CD14-positive monocyte (primary cell): ENCODE data around the gene CCDC195. TPM values are rescaled to one million over a fixed set of nuclear protein-coding genes. Genes with fewer than 3 reads are reported as not detected.

Experiments
- DNase-seq, 3 donors: peaks; one replicate each; pipeline ENCODE4 v3.0.0-alpha.2; 2011 to 2022
- H2AFZ ChIP-seq: 2 replicates; pipeline ENCODE4 v1.6.0; 2012; ENCODE audit warnings: mild to moderate bottlenecking, low read depth, low read length, inconsistent platforms; ENCODE audit not compliant: insufficient read depth, poor library complexity, severe bottlenecking
- H3K27ac ChIP-seq, 2 donors: 1 replicate in 1 of 2; 2 replicates in 1 of 2; pipeline ENCODE4 v1.5.1; 2012 to 2013; ENCODE audit warnings: low read length in 2 of 2, control low read depth in 1 of 2, inconsistent platforms in 1 of 2, low read depth in 1 of 2, mild to moderate bottlenecking in 1 of 2
- H3K27me3 ChIP-seq, 2 donors: one replicate each; pipeline versions ENCODE4 v1.6.0 to v1.6.1; 2011 to 2013; ENCODE audit warnings: low read length in 2 of 2; ENCODE audit not compliant: control insufficient read depth in 2 of 2, insufficient read depth in 2 of 2
- H3K36me3 ChIP-seq, 2 donors: replicated peaks in 1 of 2; 1 replicate in 1 of 2; 2 replicates in 1 of 2; pipeline versions ENCODE4 v1.5.1 to v1.6.1; 2012 to 2013; ENCODE audit warnings: low read length in 2 of 2, control low read depth in 1 of 2, inconsistent platforms in 1 of 2, mild to moderate bottlenecking in 1 of 2; ENCODE audit not compliant: insufficient read depth in 2 of 2, control insufficient read depth in 1 of 2
- H3K4me1 ChIP-seq, 2 donors: 1 replicate in 1 of 2; 2 replicates in 1 of 2; pipeline versions ENCODE4 v1.5.1 to v1.6.1; 2012 to 2013; ENCODE audit warnings: low read length in 2 of 2, control low read depth in 1 of 2, inconsistent platforms in 1 of 2, mild to moderate bottlenecking in 1 of 2, moderate library complexity in 1 of 2; ENCODE audit not compliant: insufficient read depth in 2 of 2, control insufficient read depth in 1 of 2
- H3K4me2 ChIP-seq: replicated peaks from 2 replicates; pipeline ENCODE3; 2012; ENCODE audit warnings: low read length, moderate library complexity, mild to moderate bottlenecking; ENCODE audit not compliant: poor library complexity, severe bottlenecking; ENCODE audit errors: extremely low read depth
- H3K4me3 ChIP-seq, 3 experiments: fragments of 200-600 bp in 1 of 3; sonication (generic) in 1 of 3; replicated peaks in 1 of 3; 1 replicate in 2 of 3; 2 replicates in 1 of 3; pipeline ENCODE4 v1.5.1; 2011 to 2013; ENCODE audit warnings: low read length in 3 of 3, mild to moderate bottlenecking in 3 of 3, control low read depth in 2 of 3, low read depth in 2 of 3, inconsistent platforms in 1 of 3, moderate library complexity in 1 of 3
- H3K79me2 ChIP-seq: 2 replicates; pipeline ENCODE4 v1.6.0; 2012; ENCODE audit warnings: mild to moderate bottlenecking, control low read depth, inconsistent platforms, low read length, moderate library complexity; ENCODE audit not compliant: insufficient read depth
- H3K9ac ChIP-seq: 2 replicates; pipeline ENCODE4 v1.6.0; 2017; ENCODE audit warnings: low read length, mild to moderate bottlenecking; ENCODE audit not compliant: insufficient read depth, poor library complexity, severe bottlenecking
- H3K9me3 ChIP-seq, 2 donors: replicated peaks in 1 of 2; 1 replicate in 1 of 2; 2 replicates in 1 of 2; pipeline versions ENCODE4 v1.5.1 to v1.6.1; 2012 to 2013; ENCODE audit warnings: low read length in 2 of 2, control low read depth in 1 of 2; ENCODE audit not compliant: control insufficient read depth in 1 of 2, insufficient read depth in 1 of 2
- H4K20me1 ChIP-seq: 2 replicates; pipeline ENCODE4 v1.6.0; 2012; ENCODE audit warnings: mild to moderate bottlenecking, low read length, control low read depth, moderate library complexity; ENCODE audit not compliant: insufficient read depth
- H3K27ac Mint-ChIP-seq, 7 donors: one replicate each; pipeline ENCODE4 v1.8.0; 2020; ENCODE audit warnings: mild to moderate bottlenecking in 7 of 7, mixed read lengths in 7 of 7, moderate library complexity in 6 of 7, inconsistent platforms in 2 of 7
- H3K27me3 Mint-ChIP-seq, 3 donors: one replicate each; pipeline ENCODE4 v1.8.0; 2021 to 2022; ENCODE audit warnings: low read depth in 3 of 3, mild to moderate bottlenecking in 3 of 3, mixed read lengths in 3 of 3, moderate library complexity in 3 of 3, inconsistent platforms in 1 of 3
- H3K36me3 Mint-ChIP-seq, 2 donors: one replicate each; pipeline ENCODE4 v1.8.0; 2020; ENCODE audit warnings: mixed read lengths in 2 of 2, inconsistent platforms in 1 of 2, mild to moderate bottlenecking in 1 of 2
- H3K4me1 Mint-ChIP-seq: one replicate; pipeline ENCODE4 v1.8.0; 2020; ENCODE audit warnings: mild to moderate bottlenecking, mixed read lengths
- H3K4me3 Mint-ChIP-seq, 2 donors: one replicate each; pipeline ENCODE4 v1.8.0; 2020; ENCODE audit warnings: mild to moderate bottlenecking in 2 of 2, mixed read lengths in 2 of 2, moderate library complexity in 1 of 2
- H3K9me3 Mint-ChIP-seq, 7 donors: one replicate each; pipeline ENCODE4 v1.8.0; 2020 to 2022; ENCODE audit warnings: mixed read lengths in 7 of 7, mild to moderate bottlenecking in 6 of 7, moderate library complexity in 6 of 7, inconsistent platforms in 2 of 7
- WGBS: methylation state at CpG from one replicate; pipeline ENCODE4 v1.1.5; 2013; ENCODE audit warnings: missing lambda C conversion rate; ENCODE audit not compliant: insufficient coverage; 5-methylcytosine and 5-hydroxymethylcytosine counted together
- intact Hi-C, 2 donors: fragments of 100-400 bp; cut with micrococcal nuclease; formaldehyde crosslinking; loops; one replicate each; pipeline versions ENCODE4 v1.15.0 to v1.15.1; 2023
- polyA plus RNA-seq, 3 donors: library from polyadenylated mRNA; depleted of rRNA in 1 of 3; unstranded in 2 of 3; stranded (reverse) in 1 of 3; fragments of 300-500 nt in 2 of 3; fragments of >200 nt in 1 of 3; fragmentation: Illumina TruSeq in 2 of 3; gene quantifications; 1 replicate in 2 of 3; 2 replicates in 1 of 3; pipeline ENCODE4 v1.2.3, GENCODE V29; 2012 to 2021
- TF ChIP-seq, protein P1 (sequence below): fragments of 200-600 bp; IDR thresholded peaks from one replicate; pipeline ENCODE4 v1.8.0; 2022; ENCODE audit warnings: antibody characterized with exemption, mild to moderate bottlenecking

The CCDC195 gene
- polyA plus RNA-seq, 3 donors, result not detected

GRCh38 chr2:224687156-224687555 lies 29.0 kb downstream of the CCDC195 start:
- intact Hi-C loops, result no loop called here
- Histone ChIP-seq H3K4me1 (no peaks in the 10 kb centered on the region), H3K27ac (no peak overlapping the region), H2AFZ (no peak overlapping the region), H3K79me2 (no peaks in the 10 kb centered on the region), H3K36me3 (no peaks in the 10 kb centered on the region), H3K9me3 (no peaks in the 10 kb centered on the region), H3K4me3 (no peak overlapping the region), H3K9ac (no peak overlapping the region), H3K4me2 (no peak overlapping the region), H4K20me1 (no peaks in the 10 kb centered on the region), H3K27me3 (no peaks in the 10 kb centered on the region)
- Mint-ChIP-seq H3K4me3 (no peak overlapping the region), H3K9me3 (peaks cover 0 to 2% (median 0%) of the 10 kb centered on the region in 7 donors), H3K4me1 (no peaks in the 10 kb centered on the region), H3K27me3 (peaks cover 1 to 4% (median 4%) of the 10 kb centered on the region in 3 donors), H3K36me3 (no peaks in the 10 kb centered on the region), H3K27ac (no peak overlapping the region)
- no peak for DNase-seq
- 40% methylated on average over 1 of the region's 4 CpGs for WGBS
- TF ChIP-seq, protein P1, sequence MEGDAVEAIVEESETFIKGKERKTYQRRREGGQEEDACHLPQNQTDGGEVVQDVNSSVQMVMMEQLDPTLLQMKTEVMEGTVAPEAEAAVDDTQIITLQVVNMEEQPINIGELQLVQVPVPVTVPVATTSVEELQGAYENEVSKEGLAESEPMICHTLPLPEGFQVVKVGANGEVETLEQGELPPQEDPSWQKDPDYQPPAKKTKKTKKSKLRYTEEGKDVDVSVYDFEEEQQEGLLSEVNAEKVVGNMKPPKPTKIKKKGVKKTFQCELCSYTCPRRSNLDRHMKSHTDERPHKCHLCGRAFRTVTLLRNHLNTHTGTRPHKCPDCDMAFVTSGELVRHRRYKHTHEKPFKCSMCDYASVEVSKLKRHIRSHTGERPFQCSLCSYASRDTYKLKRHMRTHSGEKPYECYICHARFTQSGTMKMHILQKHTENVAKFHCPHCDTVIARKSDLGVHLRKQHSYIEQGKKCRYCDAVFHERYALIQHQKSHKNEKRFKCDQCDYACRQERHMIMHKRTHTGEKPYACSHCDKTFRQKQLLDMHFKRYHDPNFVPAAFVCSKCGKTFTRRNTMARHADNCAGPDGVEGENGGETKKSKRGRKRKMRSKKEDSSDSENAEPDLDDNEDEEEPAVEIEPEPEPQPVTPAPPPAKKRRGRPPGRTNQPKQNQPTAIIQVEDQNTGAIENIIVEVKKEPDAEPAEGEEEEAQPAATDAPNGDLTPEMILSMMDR, result no peak

DNA sequence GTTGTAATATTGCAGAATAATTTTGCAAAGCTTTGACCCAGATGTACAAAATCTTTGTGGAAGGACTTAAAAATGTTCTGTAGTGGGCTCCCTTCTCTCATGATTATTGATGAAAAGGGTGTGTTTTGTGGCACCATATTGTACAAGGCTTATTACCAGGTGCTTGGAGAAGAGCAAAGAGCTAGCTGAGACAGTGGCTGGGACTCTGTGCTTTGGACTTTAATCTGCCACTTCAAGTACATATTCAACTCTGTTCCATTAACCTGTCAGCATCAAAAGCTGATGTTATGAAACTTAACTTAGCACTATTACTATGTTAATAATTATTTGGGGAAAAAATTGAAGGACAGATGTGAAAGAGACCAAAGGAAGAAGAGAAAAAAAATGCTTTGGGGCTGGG lies 31.0 kb downstream of the CCDC195 start:
- Histone ChIP-seq H3K9ac (no peak overlapping the region), H2AFZ (no peak overlapping the region), H3K36me3 (no peaks in the 10 kb centered on the region), H4K20me1 (no peaks in the 10 kb centered on the region), H3K4me1 (no peaks in the 10 kb centered on the region), H3K27me3 (no peaks in the 10 kb centered on the region), H3K9me3 (no peaks in the 10 kb centered on the region), H3K4me3 (no peak overlapping the region), H3K79me2 (no peaks in the 10 kb centered on the region), H3K27ac (no peak overlapping the region), H3K4me2 (no peak overlapping the region)
- no peaks in the 10 kb centered on the region for H3K36me3 Mint-ChIP-seq
- intact Hi-C loops, result no loop called here
- peaks cover 3 to 5% (median 4%) of the 10 kb centered on the region in 3 donors for H3K27me3 Mint-ChIP-seq
- peaks cover 0 to 2% (median 0%) of the 10 kb centered on the region in 7 donors for H3K9me3 Mint-ChIP-seq
- no peak for DNase-seq
- no peak overlapping the region for H3K4me3 Mint-ChIP-seq
- H3K4me1 Mint-ChIP-seq, result no peaks in the 10 kb centered on the region
- H3K27ac Mint-ChIP-seq, result no peak overlapping the region
- TF ChIP-seq, protein P1, result no peak
